CD4-positive, alpha-beta T cell treated with Interleukin-15 for 4 hours (primary cell): Measurements from ENCODE around the gene ODF2L.
"Not testable (repeated sequence)": the region's sequence is repeated elsewhere in the genome, so short reads cannot be mapped to it uniquely, and the experiment has no call there.

ENCODE experiments used
- DNase-seq: peaks from one replicate; pipeline ENCODE4 v3.0.0-alpha.2; 2020; ENCODE audit warnings: low spot score

Gene ODF2L

GRCh38 chr1:86387916-86388627 is 8.1 kb downstream of the ODF2L start:
- DNase-seq: no peak

- DNase-seq: no peak
These were observed 13.2 kb downstream of the ODF2L start for GRCh38 chr1:86382878-86383277.

GRCh38 chr1:86381223-86381622 is 14.9 kb downstream of the ODF2L start:
- no peak for DNase-seq

- peak; percentile 51 for DNase-seq
These were observed 15.8 kb downstream of the ODF2L start for GRCh38 chr1:86380257-86380861.

- no peak for DNase-seq
These were observed 17.3 kb downstream of the ODF2L start for GRCh38 chr1:86378813-86379212.

- no peak for DNase-seq
These were observed 18.8 kb downstream of the ODF2L start for GRCh38 chr1:86377341-86377740.

GRCh38 chr1:86375688-86376087 is 20.4 kb downstream of the ODF2L start:
- no peak for DNase-seq

- DNase-seq: no peak
These were observed 25.5 kb downstream of the ODF2L start for GRCh38 chr1:86370601-86371022.

GRCh38 chr1:86365896-86366295 is 30.2 kb downstream of the ODF2L start:
- no peak for DNase-seq

GRCh38 chr1:86362807-86363206 is 33.3 kb downstream of the ODF2L start:
- DNase-seq: no peak

- DNase-seq: no peak
These were observed 38.3 kb downstream of the ODF2L start for GRCh38 chr1:86357796-86358195.

- DNase-seq: no peak
These were observed 39.9 kb downstream of the ODF2L start for GRCh38 chr1:86356247-86356646.

- no peak for DNase-seq
These were observed 44.0 kb downstream of the ODF2L start for GRCh38 chr1:86352086-86352485.

- not testable (repeated sequence) for DNase-seq
These were observed 45.9 kb downstream of the ODF2L start for GRCh38 chr1:86350230-86350629.

GRCh38 chr1:86346388-86346787 is 49.7 kb downstream of the ODF2L start:
- DNase-seq: no peak

GRCh38 chr1:86345042-86345441 is 51.1 kb downstream of the ODF2L start:
- no peak for DNase-seq

- no peak for DNase-seq
These were observed 56.2 kb downstream of the ODF2L start for GRCh38 chr1:86339906-86340305.

GRCh38 chr1:86339014-86339812 is 56.9 kb downstream of the ODF2L start:
- DNase-seq: no peak

GRCh38 chr1:86335916-86336315 is 60.2 kb downstream of the ODF2L start:
- no peak for DNase-seq

- no peak for DNase-seq
These were observed 70.9 kb downstream of the ODF2L start for GRCh38 chr1:86325264-86325663.

GRCh38 chr1:86324130-86324822 is 71.8 kb downstream of the ODF2L start:
- no peak for DNase-seq

- DNase-seq: no peak
These were observed 73.9 kb downstream of the ODF2L start for GRCh38 chr1:86322241-86322640.
